Neutrophil (primary cell): Measurements from ENCODE around the gene KLRF1.

ENCODE experiments used
- H3K27ac ChIP-seq: fragments of 200-600 bp; sonication (generic); 2 replicates; pipeline ENCODE4 v1.5.1; 2016; ENCODE audit warnings: mild to moderate bottlenecking, moderate library complexity
- H3K27me3 ChIP-seq: fragments of 200-600 bp; sonication (generic); 2 replicates; pipeline ENCODE4 v1.6.0; 2016; ENCODE audit warnings: mild to moderate bottlenecking
- H3K36me3 ChIP-seq: fragments of 200-600 bp; sonication (generic); 2 replicates; pipeline ENCODE4 v1.5.1; 2017
- H3K4me1 ChIP-seq, 2 experiments: fragments of 200-600 bp in 1 of 2; sonication (generic) in 1 of 2; 1 replicate in 1 of 2; 2 replicates in 1 of 2; pipeline versions ENCODE4 v1.5.1 to v1.6.1; 2013 to 2016; ENCODE audit warnings: low read depth in 1 of 2, low read length in 1 of 2, mild to moderate bottlenecking in 1 of 2, moderate library complexity in 1 of 2; ENCODE audit not compliant: control insufficient read depth in 1 of 2, insufficient read depth in 1 of 2
- H3K4me3 ChIP-seq, 2 experiments: fragments of 200-600 bp in 1 of 2; sonication (generic) in 1 of 2; 1 replicate in 1 of 2; 2 replicates in 1 of 2; pipeline ENCODE4 v1.5.1; 2013 to 2016; ENCODE audit warnings: low read depth in 1 of 2, low read length in 1 of 2, mild to moderate bottlenecking in 1 of 2, moderate library complexity in 1 of 2
- H3K9me3 ChIP-seq: fragments of 200-600 bp; sonication (generic); 2 replicates; pipeline ENCODE4 v1.5.1; 2016
- TF ChIP-seq, protein P1 (sequence below): fragments of 200-600 bp; sonication (generic); IDR thresholded peaks from 2 replicates; pipeline ENCODE4 v1.5.1; 2016; ENCODE audit warnings: antibody characterized with exemption

The KLRF1 gene, protein sequence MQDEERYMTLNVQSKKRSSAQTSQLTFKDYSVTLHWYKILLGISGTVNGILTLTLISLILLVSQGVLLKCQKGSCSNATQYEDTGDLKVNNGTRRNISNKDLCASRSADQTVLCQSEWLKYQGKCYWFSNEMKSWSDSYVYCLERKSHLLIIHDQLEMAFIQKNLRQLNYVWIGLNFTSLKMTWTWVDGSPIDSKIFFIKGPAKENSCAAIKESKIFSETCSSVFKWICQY

DNA sequence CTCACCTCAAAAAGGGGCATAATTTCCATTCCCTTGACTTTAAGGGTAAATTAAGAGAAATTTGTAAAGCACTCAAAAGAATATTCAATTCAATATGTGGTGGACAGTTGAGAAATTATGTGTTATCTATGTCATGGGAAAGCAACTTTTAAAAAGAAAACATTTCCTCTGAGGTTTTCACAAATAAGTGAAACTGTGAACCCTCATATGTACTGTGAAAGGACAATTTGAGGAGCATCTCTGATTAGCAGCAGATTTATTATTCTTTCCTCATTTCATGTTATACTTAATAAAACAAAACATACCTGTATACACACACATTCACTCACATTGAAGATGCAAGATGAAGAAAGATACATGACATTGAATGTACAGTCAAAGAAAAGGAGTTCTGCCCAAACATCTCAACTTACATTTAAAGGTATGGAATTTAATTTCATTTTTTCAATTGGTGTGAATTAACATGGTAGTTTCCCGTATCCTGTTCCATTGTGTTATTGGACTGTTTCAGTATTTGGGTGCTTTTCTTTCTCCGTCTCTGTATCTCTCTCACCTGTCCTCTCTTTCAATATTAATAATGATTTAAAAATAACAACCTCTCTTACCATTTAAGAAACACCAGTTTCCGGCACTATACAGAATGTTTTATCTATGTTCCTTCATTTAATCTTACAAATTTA lies at the start of gene KLRF1:
TSS of gene KLRF1 (plus strand) at position 273 of the 680 bp plus-strand sequence. CDS start at position 337, 64 bp downstream.
- H3K36me3 ChIP-seq: no peaks in the 10 kb centered on the region
- H3K4me1 ChIP-seq: no peaks in the 10 kb centered on the region
- no peak within 1 kb of the TSS for H3K4me3 ChIP-seq
- H3K9me3 ChIP-seq: no peaks in the 10 kb centered on the region
- H3K27ac ChIP-seq: no peak within 1 kb of the TSS
- TF ChIP-seq, protein P1, sequence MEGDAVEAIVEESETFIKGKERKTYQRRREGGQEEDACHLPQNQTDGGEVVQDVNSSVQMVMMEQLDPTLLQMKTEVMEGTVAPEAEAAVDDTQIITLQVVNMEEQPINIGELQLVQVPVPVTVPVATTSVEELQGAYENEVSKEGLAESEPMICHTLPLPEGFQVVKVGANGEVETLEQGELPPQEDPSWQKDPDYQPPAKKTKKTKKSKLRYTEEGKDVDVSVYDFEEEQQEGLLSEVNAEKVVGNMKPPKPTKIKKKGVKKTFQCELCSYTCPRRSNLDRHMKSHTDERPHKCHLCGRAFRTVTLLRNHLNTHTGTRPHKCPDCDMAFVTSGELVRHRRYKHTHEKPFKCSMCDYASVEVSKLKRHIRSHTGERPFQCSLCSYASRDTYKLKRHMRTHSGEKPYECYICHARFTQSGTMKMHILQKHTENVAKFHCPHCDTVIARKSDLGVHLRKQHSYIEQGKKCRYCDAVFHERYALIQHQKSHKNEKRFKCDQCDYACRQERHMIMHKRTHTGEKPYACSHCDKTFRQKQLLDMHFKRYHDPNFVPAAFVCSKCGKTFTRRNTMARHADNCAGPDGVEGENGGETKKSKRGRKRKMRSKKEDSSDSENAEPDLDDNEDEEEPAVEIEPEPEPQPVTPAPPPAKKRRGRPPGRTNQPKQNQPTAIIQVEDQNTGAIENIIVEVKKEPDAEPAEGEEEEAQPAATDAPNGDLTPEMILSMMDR: no peak
- H3K27me3 ChIP-seq: no peaks in the 10 kb centered on the region

DNA sequence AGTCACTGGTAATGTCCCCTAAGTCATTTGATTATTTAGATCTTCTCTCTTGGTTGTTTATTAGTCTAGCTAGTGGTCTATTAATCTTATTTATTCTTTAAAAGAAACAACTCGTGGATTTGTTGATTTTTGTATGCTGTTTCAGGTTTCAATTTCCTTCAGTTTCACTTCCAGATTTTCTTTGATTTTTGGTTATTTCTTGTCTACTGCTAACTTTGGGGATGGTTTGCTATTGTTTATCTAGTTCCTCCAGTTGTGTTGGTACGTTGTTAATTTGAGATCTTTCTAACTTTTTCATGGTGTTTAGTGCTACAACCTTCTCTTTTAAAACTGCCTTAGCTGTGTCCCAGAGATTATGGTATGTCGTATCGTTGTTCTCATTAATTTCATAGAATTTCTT lies 48.1 kb upstream of the KLRF1 start:
- peaks cover 0 to 3% of the 10 kb centered on the region in 2 experiments for H3K4me1 ChIP-seq
- H3K9me3 ChIP-seq: no peaks in the 10 kb centered on the region
- H3K27ac ChIP-seq: no peak overlapping the region
- no peaks in the 10 kb centered on the region for H3K36me3 ChIP-seq
- H3K27me3 ChIP-seq: no peaks in the 10 kb centered on the region
- no peak overlapping the region for H3K4me3 ChIP-seq
- TF ChIP-seq, protein P1: no peak

DNA sequence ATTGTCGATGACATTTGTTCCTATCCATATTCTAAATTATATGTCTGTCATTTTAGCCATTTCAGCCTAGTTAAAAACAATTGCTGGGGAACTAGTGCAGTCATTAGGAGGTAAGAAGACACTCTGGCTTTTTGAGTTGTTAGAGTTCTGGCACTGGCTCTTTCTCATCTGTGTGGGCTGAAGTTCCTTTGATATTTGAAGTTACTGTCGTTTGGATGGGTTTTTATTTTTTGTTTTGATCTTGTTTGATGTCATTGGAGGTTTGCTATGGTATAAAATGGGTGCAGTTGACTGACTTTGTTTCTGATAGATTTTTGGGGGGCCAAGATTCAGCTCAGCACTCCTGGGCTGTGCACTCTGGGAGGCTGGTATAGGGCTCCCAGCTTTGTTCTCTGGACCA lies 45.9 kb upstream of the KLRF1 start:
- H3K27me3 ChIP-seq: no peaks in the 10 kb centered on the region
- H3K36me3 ChIP-seq: no peaks in the 10 kb centered on the region
- H3K9me3 ChIP-seq: no peaks in the 10 kb centered on the region
- H3K27ac ChIP-seq: no peak overlapping the region
- H3K4me1 ChIP-seq: no peaks in the 10 kb centered on the region
- H3K4me3 ChIP-seq: no peak overlapping the region
- TF ChIP-seq, protein P1: no peak

DNA sequence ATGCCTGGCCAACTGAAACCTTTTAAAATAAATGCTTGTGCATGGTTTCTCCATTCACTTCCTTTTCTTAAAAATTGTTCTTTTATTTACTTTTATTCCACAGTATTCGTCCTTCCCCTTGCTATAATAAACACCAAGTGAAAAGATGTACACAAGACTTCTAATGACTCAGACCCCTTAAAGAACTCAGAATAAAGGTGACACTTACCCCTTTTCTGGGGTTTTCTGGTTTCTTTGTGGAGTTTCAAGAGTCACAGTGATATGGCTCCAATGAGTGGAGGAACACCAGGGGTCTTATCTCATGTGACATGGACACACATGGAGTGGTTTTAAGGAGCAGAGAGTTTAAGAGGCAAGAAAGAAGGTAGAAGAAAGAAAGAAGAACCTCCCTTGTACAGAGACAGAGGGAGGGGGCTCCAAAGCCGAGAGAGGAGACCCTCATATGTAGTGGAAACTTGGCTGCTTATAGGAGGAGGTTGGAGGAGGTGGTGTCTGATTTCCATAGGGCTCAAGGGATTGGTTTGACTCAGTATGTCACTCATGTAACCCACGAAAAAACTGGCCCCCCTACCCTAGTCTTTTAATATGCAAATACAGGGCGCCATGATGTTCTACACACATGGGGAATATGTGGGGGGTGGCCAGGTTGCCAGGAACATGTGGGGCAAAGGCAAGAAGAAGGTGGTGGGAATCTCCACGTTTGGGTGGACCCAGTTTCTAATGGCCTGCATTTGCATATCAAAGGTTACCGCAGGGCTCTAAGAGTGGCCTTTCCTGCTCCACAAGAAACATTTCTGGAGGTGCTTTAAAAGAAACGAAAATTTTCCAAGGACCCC lies 44.5 kb upstream of the KLRF1 start:
- TF ChIP-seq, protein P1: no peak
- H3K4me1 ChIP-seq: no peaks in the 10 kb centered on the region
- no peak overlapping the region for H3K4me3 ChIP-seq
- H3K27me3 ChIP-seq: no peaks in the 10 kb centered on the region
- H3K36me3 ChIP-seq: no peaks in the 10 kb centered on the region
- H3K27ac ChIP-seq: no peak overlapping the region
- no peaks in the 10 kb centered on the region for H3K9me3 ChIP-seq

DNA sequence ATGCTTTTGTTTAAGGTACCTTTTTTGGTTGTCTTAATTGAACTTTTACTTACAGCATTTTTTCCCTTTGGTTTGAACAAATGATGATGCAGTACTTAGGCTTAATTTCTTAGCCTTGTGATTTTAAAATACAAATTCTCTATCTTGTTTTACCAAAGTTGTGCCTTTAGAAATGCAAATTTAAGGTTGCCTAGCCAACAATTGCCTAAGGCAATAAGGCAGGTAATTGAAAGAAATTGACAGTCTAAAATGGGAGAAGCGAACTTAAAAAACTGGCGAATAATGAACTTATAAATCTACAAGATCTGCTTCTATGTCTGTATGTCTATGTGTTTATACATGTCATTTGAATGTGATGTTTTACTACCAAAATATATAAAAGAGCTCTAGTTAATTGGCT lies 43.0 kb upstream of the KLRF1 start:
- H3K27ac ChIP-seq: no peak overlapping the region
- no peaks in the 10 kb centered on the region for H3K27me3 ChIP-seq
- H3K36me3 ChIP-seq: no peaks in the 10 kb centered on the region
- no peaks in the 10 kb centered on the region for H3K4me1 ChIP-seq
- no peaks in the 10 kb centered on the region for H3K9me3 ChIP-seq
- TF ChIP-seq, protein P1: no peak
- no peak overlapping the region for H3K4me3 ChIP-seq
